GM21737 (cell line): ENCODE results near the gene MFAP2.

ENCODE experiments used
- ATAC-seq: cut with Tn5 transposase; IDR thresholded peaks from one replicate; pipeline ENCODE4 v1.9.1; 2021; ENCODE audit warnings: mild to moderate bottlenecking, moderate library complexity; ENCODE audit not compliant: unreplicated experiment

Gene MFAP2

DNA sequence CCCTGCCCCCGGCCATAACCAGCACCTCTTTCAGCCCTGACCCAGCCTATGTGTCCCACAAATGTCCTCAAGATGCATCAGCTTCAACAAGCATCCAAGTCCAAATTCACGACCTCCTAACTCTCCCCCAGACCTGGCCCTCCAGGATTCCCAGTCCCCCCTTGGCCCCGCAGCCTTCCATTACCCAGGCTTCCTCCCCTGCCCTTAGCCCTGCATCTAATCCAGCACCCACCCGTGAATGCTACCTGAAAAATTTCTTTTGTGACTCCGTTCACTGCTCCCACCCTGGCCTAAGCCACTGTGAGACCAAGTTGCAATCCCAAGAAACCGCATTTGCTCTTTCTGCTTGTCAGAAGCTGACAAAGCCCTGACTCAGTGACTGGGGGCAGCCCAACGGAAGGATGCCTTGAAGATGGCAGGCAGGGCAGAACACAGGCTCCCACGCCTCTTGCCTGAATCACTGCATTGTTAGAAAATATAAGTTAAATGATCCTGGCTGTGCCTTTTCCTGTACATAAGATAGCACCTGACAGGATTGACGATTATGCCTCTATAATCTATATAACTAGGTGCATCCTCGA, 939 bp upstream of the MFAP2 start:
- no peak for ATAC-seq

DNA sequence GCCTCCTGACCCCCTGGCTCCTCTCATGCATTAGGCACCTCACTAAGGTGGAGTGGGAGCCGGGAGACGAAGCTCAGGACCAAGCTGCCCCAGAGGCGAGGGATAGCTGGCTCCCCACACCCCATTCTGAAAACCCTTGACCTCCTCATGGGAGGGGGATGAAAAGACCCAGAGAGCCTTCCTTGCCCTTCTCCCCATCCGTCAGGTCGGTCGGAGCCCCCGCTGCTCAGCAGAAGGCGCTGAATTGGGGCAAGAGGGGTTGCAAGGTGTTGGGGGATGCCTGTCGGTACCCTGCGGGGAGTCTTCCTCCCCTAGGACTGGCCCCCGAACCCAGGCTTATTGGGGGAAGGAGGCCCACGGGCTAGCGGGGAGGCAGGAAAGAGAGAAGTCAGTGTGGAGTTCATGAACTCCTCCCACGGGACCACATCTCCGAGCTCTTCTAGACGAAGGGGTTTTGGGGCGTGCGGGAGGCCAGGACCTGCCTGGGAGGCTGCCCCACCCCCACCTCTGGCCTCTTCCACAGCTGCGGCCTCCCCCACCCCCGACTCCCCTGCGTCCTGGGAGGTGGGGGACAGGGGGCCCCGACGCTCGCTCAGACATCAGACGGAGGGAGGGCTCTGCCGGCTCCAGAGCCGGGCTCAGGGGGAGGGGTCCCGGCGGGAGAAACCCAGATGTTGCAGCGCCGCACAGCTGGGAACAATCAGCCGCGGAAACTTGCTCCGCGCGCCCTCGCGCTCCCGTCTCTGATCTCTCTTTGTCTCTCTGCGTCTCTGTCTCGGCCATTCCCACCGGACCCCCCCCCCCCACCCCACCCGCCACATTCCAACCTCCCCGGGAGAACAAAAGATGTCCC, 719 bp downstream of the MFAP2 start:
- ATAC-seq = no peak

GRCh38 chr1:16978567-16979474, 1.6 kb downstream of the MFAP2 start:
- no peak for ATAC-seq

GRCh38 chr1:16978139-16978538, 2.3 kb downstream of the MFAP2 start:
- no peak for ATAC-seq

GRCh38 chr1:16977377-16977776, 3.0 kb downstream of the MFAP2 start:
- no peak for ATAC-seq

DNA sequence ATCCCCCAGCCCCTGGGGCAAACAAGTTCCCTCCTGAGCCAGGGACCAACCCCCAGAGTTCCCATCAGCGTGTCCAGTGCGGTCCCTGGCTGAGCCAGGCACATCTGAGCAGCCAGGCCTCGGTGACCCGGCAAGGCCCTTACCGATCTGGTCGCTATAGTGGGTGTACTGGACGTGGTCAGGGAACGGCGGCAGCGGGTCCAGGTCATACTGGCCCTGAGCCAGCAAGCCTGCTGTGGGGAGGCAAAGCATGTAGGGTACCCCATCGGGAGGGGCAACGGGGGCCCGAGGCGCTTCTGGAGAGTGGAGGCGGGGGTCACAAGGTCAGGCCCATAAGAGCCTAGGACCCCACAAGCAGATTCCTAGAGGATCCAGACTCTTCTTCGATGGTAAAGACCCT, 3.5 kb downstream of the MFAP2 start:
- no peak for ATAC-seq

- no peak for ATAC-seq
Observed at GRCh38 chr1:16975838-16976237, 4.6 kb downstream of the MFAP2 start.

- ATAC-seq = no peak
Observed at GRCh38 chr1:16975211-16975610, 5.2 kb downstream of the MFAP2 start.

DNA sequence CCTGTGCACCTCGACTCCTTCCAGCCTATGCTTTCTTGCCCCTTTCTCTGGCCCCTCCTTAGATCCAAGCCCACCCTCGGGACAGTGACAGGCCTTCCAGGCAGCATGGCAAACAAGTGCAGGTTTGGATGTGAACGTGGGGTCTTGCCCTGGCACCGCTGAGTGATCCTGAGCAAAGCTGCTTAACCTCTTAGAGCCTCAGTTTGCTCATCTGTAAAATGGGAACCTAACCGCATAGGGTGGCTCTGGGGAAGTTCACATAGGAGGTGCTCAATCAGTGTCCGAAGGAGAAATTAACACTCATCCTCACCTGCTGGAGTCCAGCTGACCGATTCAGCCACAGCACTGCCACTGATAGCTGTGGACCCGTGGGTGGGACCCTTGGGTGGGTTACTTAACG, 7.2 kb downstream of the MFAP2 start:
- ATAC-seq = no peak

- no peak for ATAC-seq
Observed at GRCh38 chr1:16972189-16972895, 8.1 kb downstream of the MFAP2 start.

DNA sequence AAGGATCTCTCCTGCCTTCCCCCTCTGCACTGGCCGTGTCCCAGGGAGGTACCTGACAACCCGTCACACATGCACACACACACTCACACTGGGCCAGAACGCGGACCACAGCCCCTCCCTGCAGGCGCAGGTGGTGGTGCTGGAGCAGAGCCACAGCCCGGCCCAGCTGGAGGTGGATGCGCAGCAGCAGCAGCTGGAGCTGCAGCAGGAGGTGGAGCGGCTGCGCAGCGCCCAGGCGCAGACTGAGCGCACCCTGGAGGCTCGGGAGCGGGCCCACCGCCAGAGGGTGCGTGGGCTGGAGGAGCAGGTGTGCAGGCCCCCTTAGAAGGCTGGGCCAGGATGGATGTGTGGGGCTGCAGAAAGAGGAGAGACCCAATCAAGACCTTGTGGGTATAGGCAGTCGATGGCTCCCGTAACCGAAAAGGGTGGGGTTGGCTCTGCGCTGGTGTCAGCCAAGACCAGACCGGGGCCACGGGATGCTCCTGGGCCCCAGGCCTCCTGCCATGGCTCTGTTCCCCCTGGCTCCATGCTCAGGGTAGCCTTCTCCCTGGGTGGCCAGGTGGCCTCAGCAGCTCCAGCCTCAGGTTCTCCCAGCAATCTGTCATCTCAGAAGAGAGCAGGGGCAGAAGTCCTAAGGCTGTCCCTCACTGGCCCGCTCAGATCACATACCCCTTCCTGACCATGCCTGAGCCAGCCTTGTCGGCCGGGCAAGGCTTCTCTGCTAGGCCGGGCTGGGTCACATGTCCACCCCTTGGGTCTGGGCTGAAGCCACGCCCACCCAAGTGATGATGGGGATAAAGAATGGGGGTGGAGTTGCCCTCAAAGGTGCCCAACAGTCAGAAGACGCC, 8.9 kb downstream of the MFAP2 start:
- no peak for ATAC-seq

- ATAC-seq = no peak
Observed at GRCh38 chr1:16970132-16970910, 10.1 kb downstream of the MFAP2 start.

- no peak for ATAC-seq
Observed at GRCh38 chr1:16969651-16970050, 10.8 kb downstream of the MFAP2 start.

GRCh38 chr1:16969057-16969611, 11.3 kb downstream of the MFAP2 start:
- ATAC-seq = no peak

DNA sequence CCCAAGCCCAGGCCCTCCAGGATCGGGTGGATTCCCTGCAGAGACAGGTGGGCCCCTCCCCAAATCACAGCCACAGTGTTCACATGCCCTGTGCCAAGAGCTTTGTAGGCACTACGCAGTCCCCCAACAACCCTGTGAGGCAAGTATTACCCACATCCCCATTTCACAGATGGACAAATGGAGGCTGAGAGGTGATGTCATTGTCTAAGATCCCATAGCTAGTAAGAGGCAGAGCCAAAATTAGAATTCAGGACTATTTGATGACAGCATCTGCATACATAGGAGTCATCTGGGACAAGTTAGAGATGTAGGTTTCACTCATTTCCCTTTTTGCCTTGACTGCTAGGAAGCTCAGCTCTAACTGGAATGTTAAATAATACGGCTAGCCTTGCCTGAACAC, 12.0 kb downstream of the MFAP2 start:
- ATAC-seq = no peak

GRCh38 chr1:16967962-16968361, 12.5 kb downstream of the MFAP2 start:
- ATAC-seq = no peak

DNA sequence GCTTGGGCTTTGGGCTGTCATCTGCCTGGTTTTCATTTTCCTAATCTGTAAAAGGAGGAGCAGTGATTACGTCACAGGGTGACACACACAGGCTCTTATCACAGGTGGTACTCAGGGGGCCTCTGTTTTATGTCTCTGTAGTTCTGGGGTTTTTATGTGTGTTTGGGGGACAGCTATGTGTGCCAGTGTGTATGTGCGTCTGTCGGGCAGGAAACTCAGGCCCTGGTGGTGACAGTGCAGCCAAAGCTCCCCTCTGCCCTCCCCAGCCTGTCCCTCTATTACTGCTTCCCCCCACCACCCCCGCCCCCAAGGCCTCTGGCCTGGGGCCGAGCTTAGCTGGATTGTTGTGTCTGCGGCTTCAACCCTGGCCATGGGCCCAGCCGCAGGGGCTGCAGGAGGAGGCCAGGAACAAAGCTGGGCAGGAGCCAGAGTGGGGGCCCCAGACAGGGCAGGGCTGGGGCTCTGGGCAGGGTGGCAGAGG, 13.3 kb downstream of the MFAP2 start:
- ATAC-seq = no peak

GRCh38 chr1:16966282-16966681, 14.1 kb downstream of the MFAP2 start:
- no peak for ATAC-seq
